Subcutaneous abdominal adipose tissue (tissue), 5 donors: ENCODE data around the gene WNT3.

Source experiments
- H3K27ac ChIP-seq: one replicate; pipeline ENCODE4 v1.7.0; 2013; ENCODE audit warnings: low read depth, mild to moderate bottlenecking, inconsistent platforms, low read length, moderate library complexity
- H3K27me3 ChIP-seq, 5 donors: one replicate each; pipeline ENCODE4 v1.7.0; 2013; ENCODE audit warnings: low read length in 5 of 5, inconsistent platforms in 1 of 5; ENCODE audit not compliant: control insufficient read depth in 5 of 5, insufficient read depth in 4 of 5
- H3K36me3 ChIP-seq, 5 donors: one replicate each; pipeline ENCODE4 v1.7.0; 2013; ENCODE audit warnings: low read length in 5 of 5; ENCODE audit not compliant: control insufficient read depth in 5 of 5, insufficient read depth in 5 of 5
- H3K4me1 ChIP-seq, 5 donors: one replicate each; pipeline ENCODE4 v1.7.0; 2013; ENCODE audit warnings: low read length in 5 of 5, mild to moderate bottlenecking in 3 of 5, moderate library complexity in 1 of 5; ENCODE audit not compliant: control insufficient read depth in 5 of 5, insufficient read depth in 5 of 5
- H3K4me3 ChIP-seq, 5 donors: one replicate each; pipeline ENCODE4 v1.7.0; 2013; ENCODE audit warnings: low read length in 5 of 5, low read depth in 1 of 5
- H3K9ac ChIP-seq, 5 donors: one replicate each; pipeline ENCODE4 v1.7.0; 2013; ENCODE audit warnings: low read length in 5 of 5, mild to moderate bottlenecking in 4 of 5, moderate library complexity in 3 of 5
- H3K9me3 ChIP-seq, 5 donors: one replicate each; pipeline ENCODE4 v1.7.0; 2013; ENCODE audit warnings: low read length in 5 of 5; ENCODE audit not compliant: control insufficient read depth in 5 of 5
- donor health status: healthy.
- donor health status: healthy.
- donor health status: healthy.
- donor health status: healthy.
- donor health status: healthy.

Gene WNT3

GRCh38 chr17:46726206-46726605 is 92.3 kb downstream of the WNT3 start:
- no peaks in the 10 kb centered on the region for H3K4me1 ChIP-seq
- peaks cover 5 to 56% (median 18%) of the 10 kb centered on the region in 5 donors for H3K36me3 ChIP-seq
- H3K9ac ChIP-seq = no peak overlapping the region
- no peak overlapping the region for H3K27ac ChIP-seq
- H3K9me3 ChIP-seq = no peaks in the 10 kb centered on the region
- H3K4me3 ChIP-seq = no peak overlapping the region
- H3K27me3 ChIP-seq = no peaks in the 10 kb centered on the region

GRCh38 chr17:46722662-46723285 is 95.7 kb downstream of the WNT3 start:
- Histone ChIP-seq H3K4me3 (no peak overlapping the region), H3K36me3 (peaks cover 6 to 34% (median 15%) of the 10 kb centered on the region in 5 donors), H3K27me3 (no peaks in the 10 kb centered on the region), H3K27ac (no peak overlapping the region), H3K9me3 (no peaks in the 10 kb centered on the region), H3K9ac (no peak overlapping the region), H3K4me1 (peaks cover 0 to 5% (median 0%) of the 10 kb centered on the region in 5 donors)

- Histone ChIP-seq H3K9ac (no peak overlapping the region), H3K4me1 (peaks cover 0 to 5% (median 0%) of the 10 kb centered on the region in 5 donors), H3K36me3 (peaks cover 6 to 26% (median 14%) of the 10 kb centered on the region in 5 donors), H3K27ac (no peak overlapping the region), H3K4me3 (no peak overlapping the region), H3K9me3 (no peaks in the 10 kb centered on the region), H3K27me3 (no peaks in the 10 kb centered on the region)
Observed at GRCh38 chr17:46720408-46720807, 98.1 kb downstream of the WNT3 start.

GRCh38 chr17:46719891-46720290 is 98.6 kb downstream of the WNT3 start:
- Histone ChIP-seq H3K9ac (no peak overlapping the region), H3K9me3 (no peaks in the 10 kb centered on the region), H3K4me3 (no peak overlapping the region), H3K36me3 (peaks cover 7 to 30% (median 12%) of the 10 kb centered on the region in 5 donors), H3K27me3 (no peaks in the 10 kb centered on the region), H3K27ac (no peak overlapping the region), H3K4me1 (peaks cover 0 to 5% (median 0%) of the 10 kb centered on the region in 5 donors)

GRCh38 chr17:46717999-46718398 is 100.5 kb downstream of the WNT3 start:
- Histone ChIP-seq H3K27me3 (no peaks in the 10 kb centered on the region), H3K9ac (no peak overlapping the region), H3K27ac (no peak overlapping the region), H3K4me1 (peaks cover 0 to 5% (median 0%) of the 10 kb centered on the region in 5 donors), H3K4me3 (no peak overlapping the region), H3K9me3 (no peaks in the 10 kb centered on the region), H3K36me3 (peaks cover 13 to 28% (median 23%) of the 10 kb centered on the region in 5 donors)
